PC-9 (cell line): ENCODE results near the gene GAD1. TPM values are rescaled to one million over a fixed set of nuclear protein-coding genes. Genes with fewer than 3 reads are reported as not detected.

Experiments
- BruUV-seq: library from RNA; stranded (reverse); fragments of 400-500 nt; replicated peaks from 2 replicates; lab custom pipeline; 2021; lab: Mats Ljungman, UMichigan
- CTCF ChIA-PET: fragments of 300-600 bp; sonication (Branson Sonifier 250); formaldehyde crosslinking; loops from one replicate; lab custom pipeline; 2022; ENCODE audit warnings: antibody characterized with exemption; lab: Charles Lee
- POLR2A ChIA-PET: fragments of 300-600 bp; sonication (Branson Sonifier 250); formaldehyde crosslinking; loops from one replicate; lab custom pipeline; 2022; ENCODE audit warnings: antibody characterized with exemption; ENCODE audit not compliant: unreplicated experiment; lab: Charles Lee
- DNase-seq, 2 experiments: peaks; one replicate each; pipeline versions ENCODE4 v3.0.0 to v3.0.0-alpha.2; 2015 to 2022; ENCODE audit warnings: mixed read lengths in 1 of 2
- H2AFZ ChIP-seq: fragments of 200-600 bp; sonication (generic); 2 replicates; pipeline ENCODE4 v1.8.1; 2017; ENCODE audit warnings: antibody characterized with exemption
- H3F3A ChIP-seq: fragments of 200-600 bp; sonication (generic); 2 replicates; pipeline ENCODE4 v1.8.1; 2017; ENCODE audit warnings: antibody characterized with exemption, mild to moderate bottlenecking, low read depth; ENCODE audit not compliant: insufficient read depth
- H3K27ac ChIP-seq: fragments of 200-600 bp; sonication (generic); 2 replicates; pipeline ENCODE4 v1.6.1; 2016; ENCODE audit warnings: mixed run types
- H3K27me3 ChIP-seq: fragments of 200-600 bp; sonication (generic); 2 replicates; pipeline ENCODE4 v1.6.1; 2016; ENCODE audit warnings: low read depth, mixed run types; ENCODE audit not compliant: insufficient read depth
- H3K36me3 ChIP-seq: fragments of 200-600 bp; sonication (generic); 2 replicates; pipeline ENCODE4 v1.6.1; 2016; ENCODE audit warnings: low read depth, mixed run types
- H3K4me1 ChIP-seq: fragments of 200-600 bp; sonication (generic); replicated peaks from 2 replicates; pipeline ENCODE4 v1.6.1; 2016; ENCODE audit warnings: mixed run types; ENCODE audit not compliant: insufficient read depth
- H3K4me2 ChIP-seq: fragments of 200-600 bp; sonication (generic); 2 replicates; pipeline ENCODE4 v1.6.1; 2017; ENCODE audit warnings: mixed run types
- H3K4me3 ChIP-seq: fragments of 200-600 bp; sonication (generic); 2 replicates; pipeline ENCODE4 v1.6.1; 2016; ENCODE audit warnings: mixed run types
- H3K79me2 ChIP-seq: fragments of 200-600 bp; sonication (generic); 2 replicates; pipeline ENCODE4 v1.6.1; 2017; ENCODE audit warnings: low read depth, mixed run types
- H3K9me2 ChIP-seq: fragments of 200-600 bp; sonication (generic); 2 replicates; pipeline ENCODE4 v1.8.1; 2017; ENCODE audit warnings: mild to moderate bottlenecking; ENCODE audit not compliant: insufficient read depth
- H3K9me3 ChIP-seq: fragments of 200-600 bp; sonication (generic); 2 replicates; pipeline ENCODE4 v1.8.1; 2016; ENCODE audit warnings: low read depth; ENCODE audit not compliant: insufficient read depth
- H4K20me1 ChIP-seq: fragments of 200-600 bp; sonication (generic); 2 replicates; pipeline ENCODE4 v1.8.1; 2017; ENCODE audit not compliant: insufficient read depth
- CTCF ChIP-seq: fragments of 200-600 bp; sonication (generic); conservative IDR thresholded peaks from 2 replicates; pipeline ENCODE4 v1.6.1; 2017; ENCODE audit warnings: mixed run types, antibody characterized with exemption, mild to moderate bottlenecking, moderate library complexity
- EZH2 ChIP-seq: fragments of 200-600 bp; sonication (generic); IDR thresholded peaks from 2 replicates; pipeline ENCODE4 v1.8.0; 2017; ENCODE audit warnings: antibody characterized with exemption, low read depth
- intact Hi-C: fragments of 100-400 bp; cut with micrococcal nuclease; formaldehyde crosslinking; loops from one replicate; pipeline ENCODE4 v1.10.0; 2022; ENCODE audit not compliant: unreplicated experiment
- total RNA-seq: library from RNA; stranded (reverse); gene quantifications from 2 replicates; pipeline ENCODE4 v1.2.3, GENCODE V29; 2021

The GAD1 gene
- total RNA-seq, 1 experiment from 2014 or later: 3.5 TPM

GRCh38 chr2:170845343-170845742 is 28.7 kb downstream of the GAD1 start:
- intact Hi-C loops: no loop called here
- Histone ChIP-seq H3K4me2 (no peak overlapping the region), H3K27me3 (no peaks in the 10 kb centered on the region), H3F3A (no peaks in the 10 kb centered on the region; the same call in 1 of the 2 replicates), H3K4me1 (no peaks in the 10 kb centered on the region; the same call in 1 of the 2 replicates), H3K36me3 (no peaks in the 10 kb centered on the region), H3K27ac (no peak overlapping the region), H2AFZ (no peak overlapping the region), H3K9me2 (no peaks in the 10 kb centered on the region), H3K9me3 (no peaks in the 10 kb centered on the region), H3K79me2 (no peaks in the 10 kb centered on the region), H3K4me3 (no peak overlapping the region), H4K20me1 (no peaks in the 10 kb centered on the region)
- ChIA-PET POLR2A (no interaction called here), CTCF (no interaction called here)
- BruUV-seq: no TSS peak
- peak; percentile 32; the same call in 1 of the 2 replicates for TF ChIP-seq CTCF
- no peak for TF ChIP-seq EZH2
- no peak for DNase-seq

- Histone ChIP-seq H3K4me2 (no peak overlapping the region), H3K9me2 (no peaks in the 10 kb centered on the region)
Measured at GRCh38 chr2:170846314-170846713, 29.6 kb downstream of the GAD1 start.

GRCh38 chr2:170847716-170848115 is 31.0 kb downstream of the GAD1 start:
- Histone ChIP-seq H3K36me3 (no peaks in the 10 kb centered on the region), H4K20me1 (no peaks in the 10 kb centered on the region), H3K4me3 (no peak overlapping the region), H3K79me2 (no peaks in the 10 kb centered on the region), H2AFZ (no peak overlapping the region), H3K4me1 (no peaks in the 10 kb centered on the region; the same call in 1 of the 2 replicates), H3F3A (no peaks in the 10 kb centered on the region; the same call in 1 of the 2 replicates), H3K4me2 (no peak overlapping the region), H3K27ac (no peak overlapping the region), H3K9me3 (no peaks in the 10 kb centered on the region), H3K27me3 (0 out of 2 replicates have a peak, but pooled peaks cover 2% of the 10 kb centered on the region), H3K9me2 (no peaks in the 10 kb centered on the region)
- ChIA-PET POLR2A (no interaction called here), CTCF (no interaction called here)
- no peak for DNase-seq
- no TSS peak for BruUV-seq
- TF ChIP-seq EZH2 (no peak), CTCF (no peak)
- intact Hi-C loops: no loop called here

More at GRCh38 chr2:170846314-170846713, 29.6 kb downstream of the GAD1 start:
- Histone ChIP-seq H2AFZ (no peak overlapping the region), H3K4me1 (no peaks in the 10 kb centered on the region; the same call in 1 of the 2 replicates), H3K9me3 (no peaks in the 10 kb centered on the region), H4K20me1 (no peaks in the 10 kb centered on the region), H3K27ac (no peak overlapping the region), H3K27me3 (no peaks in the 10 kb centered on the region), H3K36me3 (no peaks in the 10 kb centered on the region), H3K79me2 (no peaks in the 10 kb centered on the region), H3K4me3 (no peak overlapping the region), H3F3A (no peaks in the 10 kb centered on the region; the same call in 1 of the 2 replicates)
- POLR2A ChIA-PET: interaction anchor here (0.6 kb wide), 1 partner anchor 1620 kb away, joined by 4 read pairs; no protein-coding TSS in a partner anchor
- intact Hi-C loops: no loop called here
- CTCF ChIA-PET: no interaction called here
- no peak for TF ChIP-seq EZH2
- no peak for TF ChIP-seq CTCF
- no TSS peak for BruUV-seq
- no peak for DNase-seq
